H9 (cell line): Measurements from ENCODE around the gene OSBP2. TPM values are rescaled to one million over a fixed set of nuclear protein-coding genes. Genes with fewer than 3 reads are reported as not detected.

Experiments
- DNase-seq: peaks from one replicate; pipeline ENCODE4 v3.0.0-alpha.2; 2017
- H2AFZ ChIP-seq: one replicate; pipeline ENCODE4 v1.6.1; 2013; ENCODE audit warnings: mild to moderate bottlenecking, low read length, control low read depth, moderate library complexity
- H2AK5ac ChIP-seq: 2 replicates; pipeline ENCODE4 v1.6.1; 2013; ENCODE audit warnings: low read length, control low read depth, mixed read lengths; ENCODE audit not compliant: insufficient read length
- H2BK120ac ChIP-seq: one replicate; pipeline ENCODE4 v1.6.1; 2013; ENCODE audit warnings: low read depth, mild to moderate bottlenecking, low read length, control low read depth, inconsistent platforms; ENCODE audit not compliant: poor library complexity, severe bottlenecking
- H2BK12ac ChIP-seq: 2 replicates; pipeline ENCODE4 v1.6.1; 2013; ENCODE audit warnings: low read length, control low read depth, mixed read lengths, low read depth; ENCODE audit not compliant: insufficient read length
- H2BK15ac ChIP-seq: 2 replicates; pipeline ENCODE4 v1.6.1; 2013; ENCODE audit warnings: low read depth, low read length, control low read depth
- H2BK20ac ChIP-seq: one replicate; pipeline ENCODE4 v1.6.1; 2013; ENCODE audit warnings: low read depth, mild to moderate bottlenecking, low read length, control low read depth, inconsistent platforms; ENCODE audit not compliant: poor library complexity, severe bottlenecking
- H2BK5ac ChIP-seq: 2 replicates; pipeline ENCODE4 v1.6.1; 2013; ENCODE audit warnings: low read length, control low read depth, mixed read lengths; ENCODE audit not compliant: insufficient read length
- H3K14ac ChIP-seq: 2 replicates; pipeline ENCODE4 v1.6.1; 2013; ENCODE audit warnings: low read length, control low read depth; ENCODE audit not compliant: insufficient read depth
- H3K18ac ChIP-seq: 2 replicates; pipeline ENCODE4 v1.6.1; 2013; ENCODE audit warnings: low read depth, mild to moderate bottlenecking, mixed read lengths, low read length, control low read depth; ENCODE audit not compliant: insufficient read length
- H3K23ac ChIP-seq: 2 replicates; pipeline ENCODE4 v1.6.1; 2013; ENCODE audit warnings: low read length, control low read depth, mixed read lengths, low read depth; ENCODE audit not compliant: insufficient read length
- H3K23me2 ChIP-seq: 2 replicates; pipeline ENCODE4 v1.6.1; 2013; ENCODE audit warnings: low read depth, mild to moderate bottlenecking, mixed read lengths, low read length, control low read depth; ENCODE audit not compliant: insufficient read length, poor library complexity, severe bottlenecking
- H3K27ac ChIP-seq: 2 replicates; pipeline ENCODE4 v1.5.1; 2013; ENCODE audit warnings: low read length, control low read depth, mixed read lengths, low read depth; ENCODE audit not compliant: insufficient read length
- H3K27me3 ChIP-seq: 2 replicates; pipeline ENCODE4 v1.6.1; 2013; ENCODE audit warnings: low read length, control low read depth, inconsistent platforms; ENCODE audit not compliant: insufficient read depth
- H3K4ac ChIP-seq: 2 replicates; pipeline ENCODE4 v1.6.1; 2013; ENCODE audit warnings: low read depth, mild to moderate bottlenecking, control low read depth, inconsistent platforms, low read length, moderate library complexity
- H3K4me1 ChIP-seq: 2 replicates; pipeline ENCODE4 v1.6.1; 2013; ENCODE audit warnings: low read length, control low read depth, inconsistent platforms; ENCODE audit not compliant: insufficient read depth
- H3K4me2 ChIP-seq: 2 replicates; pipeline ENCODE4 v1.6.1; 2013; ENCODE audit warnings: low read length, control low read depth, mixed read lengths; ENCODE audit not compliant: insufficient read length, insufficient read depth
- H3K56ac ChIP-seq: 2 replicates; pipeline ENCODE4 v1.6.1; 2013; ENCODE audit warnings: low read depth, mild to moderate bottlenecking, mixed read lengths, low read length, control low read depth; ENCODE audit not compliant: insufficient read length
- H3K79me1 ChIP-seq: 2 replicates; pipeline ENCODE4 v1.6.1; 2013; ENCODE audit warnings: low read depth, mild to moderate bottlenecking, moderate library complexity, low read length, control low read depth, inconsistent platforms; ENCODE audit not compliant: insufficient read depth, poor library complexity, severe bottlenecking
- H3K79me2 ChIP-seq: 2 replicates; pipeline ENCODE4 v1.6.1; 2013; ENCODE audit warnings: low read length, control low read depth, inconsistent platforms; ENCODE audit not compliant: insufficient read depth
- H3K9ac ChIP-seq: 2 replicates; pipeline ENCODE4 v1.6.1; 2013; ENCODE audit warnings: low read length, control low read depth, mixed read lengths; ENCODE audit not compliant: insufficient read length; ENCODE audit errors: extremely low read depth
- H3K9me3 ChIP-seq: one replicate; pipeline ENCODE4 v1.6.1; 2013; ENCODE audit warnings: low read depth, low read length, inconsistent platforms; ENCODE audit not compliant: control insufficient read depth
- H3T11ph ChIP-seq: one replicate; pipeline ENCODE4 v1.6.1; 2013; ENCODE audit warnings: mild to moderate bottlenecking, low read length, control low read depth, inconsistent platforms
- H4K20me1 ChIP-seq: one replicate; pipeline ENCODE4 v1.6.1; 2013; ENCODE audit not compliant: control insufficient read depth, insufficient read length, insufficient read depth
- H4K5ac ChIP-seq: 2 replicates; pipeline ENCODE4 v1.6.1; 2013; ENCODE audit warnings: low read depth, mild to moderate bottlenecking, mixed read lengths, low read length, control low read depth; ENCODE audit not compliant: insufficient read length
- H4K8ac ChIP-seq: replicated peaks from 2 replicates; pipeline ENCODE4 v1.6.1; 2013; ENCODE audit warnings: low read length, control low read depth, mixed read lengths, low read depth; ENCODE audit not compliant: insufficient read length
- H4K91ac ChIP-seq: 2 replicates; pipeline ENCODE4 v1.6.1; 2013; ENCODE audit warnings: low read depth, mild to moderate bottlenecking, moderate library complexity, mixed read lengths, low read length, control low read depth; ENCODE audit not compliant: insufficient read length
- H3K27ac Mint-ChIP-seq, 3 experiments: 2 replicates in 2 of 3; 3 replicates in 1 of 3; pipeline ENCODE4 v1.8.0; 2020 to 2021; ENCODE audit warnings: mixed read lengths in 3 of 3, mild to moderate bottlenecking in 1 of 3, moderate library complexity in 1 of 3
- H3K27me3 Mint-ChIP-seq: 2 replicates; pipeline ENCODE4 v1.8.0; 2021; ENCODE audit warnings: low read depth, mild to moderate bottlenecking, moderate library complexity, mixed read lengths
- H3K36me3 Mint-ChIP-seq, 3 experiments: 2 replicates in 2 of 3; 3 replicates in 1 of 3; pipeline ENCODE4 v1.8.0; 2020 to 2021; ENCODE audit warnings: low read depth in 3 of 3, mixed read lengths in 3 of 3; ENCODE audit not compliant: insufficient read depth in 1 of 3
- H3K4me1 Mint-ChIP-seq, 2 experiments: 2 replicates each; pipeline ENCODE4 v1.8.0; 2020; ENCODE audit warnings: mixed read lengths in 2 of 2
- H3K4me3 Mint-ChIP-seq, 2 experiments: 2 replicates in 1 of 2; 3 replicates in 1 of 2; pipeline ENCODE4 v1.8.0; 2020 to 2021; ENCODE audit warnings: mild to moderate bottlenecking in 2 of 2, mixed read lengths in 2 of 2, moderate library complexity in 1 of 2
- H3K9me3 Mint-ChIP-seq, 2 experiments: 2 replicates in 1 of 2; 3 replicates in 1 of 2; pipeline ENCODE4 v1.8.0; 2020; ENCODE audit warnings: mild to moderate bottlenecking in 2 of 2, mixed read lengths in 2 of 2, moderate library complexity in 1 of 2
- CTCF ChIP-seq: fragments of 200-600 bp; sonication (generic); conservative IDR thresholded peaks from 3 replicates; pipeline ENCODE4 v1.8.0; 2021; ENCODE audit warnings: antibody characterized with exemption, mild to moderate bottlenecking
- WGBS: extraction: QIAGEN DNeasy Blood & Tissue Kit; methylation state at CpG from one replicate; pipeline ENCODE4 v1.1.7; 2013; ENCODE audit warnings: missing lambda C conversion rate, low lambda C conversion rate, mixed read lengths; ENCODE audit not compliant: insufficient read length; ENCODE audit errors: extremely low coverage; 5-methylcytosine and 5-hydroxymethylcytosine counted together
- total RNA-seq: library from RNA; stranded (reverse); gene quantifications from 2 replicates; pipeline ENCODE4 v1.2.1, GENCODE V29; 2021

OSBP2 gene
- total RNA-seq, 1 experiment from 2014 or later: 3.4 TPM

- Histone ChIP-seq H3K27me3 (no peaks in the 10 kb centered on the region), H3K9me3 (no peaks in the 10 kb centered on the region), H4K20me1 (no peaks in the 10 kb centered on the region), H4K91ac (no peak overlapping the region), H2BK15ac (no peak overlapping the region), H2AFZ (no peak overlapping the region), H3K23me2 (no peaks in the 10 kb centered on the region), H2BK12ac (no peak overlapping the region), H3T11ph (no peak overlapping the region), H3K79me1 (no peaks in the 10 kb centered on the region), H3K56ac (no peak overlapping the region), H3K14ac (no peak overlapping the region), H3K4ac (no peak overlapping the region), H3K79me2 (no peaks in the 10 kb centered on the region), H2BK20ac (no peak overlapping the region), H3K23ac (no peak overlapping the region), H3K18ac (no peak overlapping the region), H3K27ac (no peak overlapping the region), H4K8ac (no peak overlapping the region), H3K4me1 (no peaks in the 10 kb centered on the region), H3K9ac (no peak overlapping the region), H2BK5ac (no peak overlapping the region), H3K4me2 (no peak overlapping the region), H2BK120ac (no peak overlapping the region), H4K5ac (no peak overlapping the region), H2AK5ac (no peak overlapping the region)
- peaks cover 19 to 26% of the 10 kb centered on the region in 2 experiments for H3K4me1 Mint-ChIP-seq
- no peak overlapping the region for H3K27ac Mint-ChIP-seq
- H3K4me3 Mint-ChIP-seq: no peak overlapping the region
- peaks cover 5 to 16% (median 6%) of the 10 kb centered on the region in 3 experiments; a peak in 6 of 7 replicates for H3K36me3 Mint-ChIP-seq
- peaks cover 6 to 18% of the 10 kb centered on the region in 2 experiments for H3K9me3 Mint-ChIP-seq
- no peak for DNase-seq
- no peaks in the 10 kb centered on the region; the same call in 1 of the 2 replicates for H3K27me3 Mint-ChIP-seq
- WGBS: no CpG with 5 or more reads among the region's 2 CpGs
- TF ChIP-seq CTCF: no peak
Measured at GRCh38 chr22:30753701-30754100, 59.0 kb downstream of the OSBP2 start.
